RWPE1 (cell line): ENCODE data around the gene OXCT1.
"Not testable (repeated sequence)": the region's sequence is repeated elsewhere in the genome, so short reads cannot be mapped to it uniquely, and the experiment has no call there.

Experiments used
- CTCF ChIA-PET: fragments of 350-600 bp; sonication (Branson Sonifier 250); formaldehyde crosslinking; extraction: SDS; loops from one replicate; lab custom pipeline; 2021; lab: Yijun Ruan, JAX
- POLR2A ChIA-PET: fragments of 400-600 bp; formaldehyde crosslinking; extraction: SDS; loops from one replicate; lab custom pipeline; 2020; ENCODE audit warnings: antibody characterized with exemption; ENCODE audit not compliant: low non-redundant PET; lab: Yijun Ruan, JAX
- DNase-seq: peaks from one replicate; pipeline ENCODE4 v3.0.0; 2012; ENCODE audit warnings: low spot score
- H3K27ac ChIP-seq: fragments of 450-650 bp; 2 replicates; pipeline ENCODE4 v1.5.1; 2017
- CTCF ChIP-seq: fragments of 450-650 bp; conservative IDR thresholded peaks from 2 replicates; pipeline ENCODE4 v1.5.1; 2017; ENCODE audit warnings: low read depth, mild to moderate bottlenecking

The OXCT1 gene

GRCh38 chr5:41755705-41756104 is 114.5 kb downstream of the OXCT1 start:
- H3K27ac ChIP-seq, result no peak overlapping the region
- POLR2A ChIA-PET, result no interaction called here
- CTCF ChIA-PET, result interaction anchor here (0.6 to 0.8 kb wide), 2 partner anchors 29 to 786 kb away, joined by 3 read pairs; no protein-coding TSS in a partner anchor

DNA sequence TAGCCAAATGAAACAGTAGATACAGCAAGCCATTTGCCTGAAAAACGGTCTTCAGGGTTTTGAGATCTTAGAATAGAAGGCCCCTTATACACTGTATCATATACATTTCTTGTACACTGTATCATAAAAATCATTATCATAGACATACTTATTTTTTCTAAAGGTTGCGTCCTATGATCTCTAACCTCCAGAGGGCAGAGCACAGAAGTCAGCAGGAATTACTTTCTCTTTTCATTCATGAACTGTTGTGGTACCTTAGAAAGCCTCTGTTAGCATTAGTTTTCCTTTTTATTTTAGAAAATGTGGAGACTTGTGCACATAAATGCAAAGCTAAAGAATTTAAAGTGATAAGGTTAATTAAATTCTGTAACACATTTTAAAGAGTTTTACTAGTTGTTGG is 115.4 kb downstream of the OXCT1 start:
- POLR2A ChIA-PET, result no interaction called here
- CTCF ChIA-PET, result no interaction called here
- 0 out of 2 replicates have a peak, but pooled peaks have one; percentile 12 for TF ChIP-seq CTCF
- no peak overlapping the region for H3K27ac ChIP-seq
- no peak for DNase-seq

More at GRCh38 chr5:41755705-41756104, 114.5 kb downstream of the OXCT1 start:
- DNase-seq, result no peak
- no peak for TF ChIP-seq CTCF

GRCh38 chr5:41751867-41752266 is 118.4 kb downstream of the OXCT1 start:
- DNase-seq, result no peak
- ChIA-PET CTCF (no interaction called here), POLR2A (no interaction called here)
- no peak overlapping the region for H3K27ac ChIP-seq
- no peak for TF ChIP-seq CTCF

DNA sequence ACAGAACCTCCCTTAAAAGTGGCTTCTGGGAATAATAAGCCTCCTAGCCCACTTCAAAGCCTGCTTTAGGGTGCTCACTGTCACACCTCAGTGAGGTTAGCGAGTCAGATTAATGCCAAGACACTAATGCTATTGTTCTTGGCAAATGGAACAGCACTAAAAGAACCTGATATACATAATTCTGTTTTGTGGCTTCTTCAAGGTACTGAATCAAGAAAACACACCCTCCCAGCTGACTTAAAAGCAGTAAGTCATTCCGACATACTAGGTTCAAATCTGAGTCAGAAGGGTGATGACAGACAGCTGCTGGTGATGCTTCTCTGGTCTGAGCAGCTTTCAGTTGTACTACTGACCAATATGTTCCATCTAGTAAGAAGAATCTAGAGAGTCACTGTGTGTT is 121.6 kb downstream of the OXCT1 start:
- no peak for TF ChIP-seq CTCF
- H3K27ac ChIP-seq, result no peak overlapping the region
- no peak for DNase-seq
- ChIA-PET POLR2A (no interaction called here), CTCF (no interaction called here)

- DNase-seq, result no peak
- CTCF ChIA-PET, result interaction anchor here (0.7 kb wide), 1 partner anchor 383 kb away, joined by 3 read pairs; no protein-coding TSS in a partner anchor
- POLR2A ChIA-PET, result no interaction called here
- no peak for TF ChIP-seq CTCF
- H3K27ac ChIP-seq, result no peak overlapping the region
These were observed 122.5 kb downstream of the OXCT1 start for GRCh38 chr5:41747708-41748107.

GRCh38 chr5:41747301-41747700 is 122.9 kb downstream of the OXCT1 start:
- CTCF ChIA-PET, result no interaction called here
- POLR2A ChIA-PET, result no interaction called here

GRCh38 chr5:41742608-41743007 is 127.6 kb downstream of the OXCT1 start:
- DNase-seq, CTCF ChIA-PET, POLR2A ChIA-PET, H3K27ac ChIP-seq: not testable (repeated sequence)

More at GRCh38 chr5:41747301-41747700, 122.9 kb downstream of the OXCT1 start:
- no peak overlapping the region for H3K27ac ChIP-seq
- TF ChIP-seq CTCF, result no peak
- DNase-seq, result no peak
